HUDEP-2 (cell line): ENCODE data around the gene TNS3.

ENCODE experiments used
- DNase-seq, 76 experiments: peaks; one replicate each; lab custom pipeline; 2025; ENCODE audit not compliant: unreplicated experiment in 76 of 76; lab: John Stamatoyannopoulos, UW

TNS3 gene

GRCh38 chr7:47568547-47568946, 13.4 kb downstream of the TNS3 start:
- DNase-seq: peak in 75 of 76 experiments; percentile 64 to 100 (median 98)

- peak in 8 of 76 experiments; percentile 12 to 58 (median 45) for DNase-seq
Observed at GRCh38 chr7:47568056-47568455, 13.9 kb downstream of the TNS3 start.

- DNase-seq: no peak
Observed at GRCh38 chr7:47565640-47566250, 16.2 kb downstream of the TNS3 start.

- peak in 8 of 76 experiments; percentile 31 to 65 (median 48) for DNase-seq
Observed at GRCh38 chr7:47563521-47563920, 18.4 kb downstream of the TNS3 start.

- DNase-seq: peak in 4 of 76 experiments; percentile 14 to 44 (median 28)
Observed at GRCh38 chr7:47561715-47562446, 20.0 kb downstream of the TNS3 start.

GRCh38 chr7:47559306-47560220, 22.3 kb downstream of the TNS3 start:
- no peak for DNase-seq

- no peak for DNase-seq
Observed at GRCh38 chr7:47557694-47558670, 23.9 kb downstream of the TNS3 start.

GRCh38 chr7:47557317-47557693, 24.6 kb downstream of the TNS3 start:
- no peak for DNase-seq

- no peak for DNase-seq
Observed at GRCh38 chr7:47556511-47557180, 25.3 kb downstream of the TNS3 start.

- no peak for DNase-seq
Observed at GRCh38 chr7:47553309-47553708, 28.6 kb downstream of the TNS3 start.

GRCh38 chr7:47552621-47553020, 29.3 kb downstream of the TNS3 start:
- peak in 2 of 76 experiments; percentile 13 to 21 for DNase-seq

GRCh38 chr7:47551668-47552440, 30.1 kb downstream of the TNS3 start:
- no peak for DNase-seq

- no peak for DNase-seq
Observed at GRCh38 chr7:47550788-47551470, 31.0 kb downstream of the TNS3 start.

GRCh38 chr7:47549916-47550315, 32.0 kb downstream of the TNS3 start:
- no peak for DNase-seq

- no peak for DNase-seq
Observed at GRCh38 chr7:47549397-47549796, 32.5 kb downstream of the TNS3 start.

- no peak for DNase-seq
Observed at GRCh38 chr7:47548546-47548945, 33.4 kb downstream of the TNS3 start.

GRCh38 chr7:47546733-47547494, 35.0 kb downstream of the TNS3 start:
- peak in 71 of 76 experiments; percentile 13 to 85 (median 66) for DNase-seq
